Cardiac fibroblast (primary cell): ENCODE measurements around the gene ARSG.

Experiments
- DNase-seq, 2 donors: peaks; one replicate each; pipeline versions ENCODE4 v3.0.0 to v3.0.0-alpha.2; 2010; ENCODE audit warnings: low read depth in 2 of 2
- H3K4me3 ChIP-seq, 2 donors: replicated peaks in 1 of 2; 1 replicate in 1 of 2; 2 replicates in 1 of 2; pipeline ENCODE4 v1.5.1; 2011; ENCODE audit warnings: low read depth in 2 of 2, low read length in 2 of 2, mild to moderate bottlenecking in 2 of 2, moderate library complexity in 1 of 2
- TF ChIP-seq, protein P1 (sequence below): IDR thresholded peaks from one replicate; pipeline ENCODE4 v1.5.1; 2011; ENCODE audit warnings: low read depth, mild to moderate bottlenecking, low read length, inconsistent platforms

Gene ARSG

DNA sequence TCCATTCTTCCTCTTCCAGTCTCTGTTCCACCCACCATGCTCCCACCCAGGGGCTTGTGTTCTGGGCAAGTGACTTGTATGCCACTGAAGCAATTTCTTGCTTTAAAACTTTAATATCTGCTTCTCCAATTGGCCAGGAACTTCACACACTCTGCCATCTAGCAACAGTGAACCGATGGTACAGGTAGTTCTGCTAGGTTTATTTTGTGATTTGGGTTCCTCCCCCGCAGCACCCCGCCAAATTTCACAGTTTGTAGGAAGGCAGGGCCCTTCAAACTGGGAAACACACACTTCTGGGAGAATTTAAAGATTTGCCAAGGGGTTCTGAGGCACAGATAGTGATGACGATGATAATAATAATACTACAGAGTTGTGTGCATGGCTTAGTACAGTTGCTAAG is 3.3 kb downstream of the ARSG start:
- TF ChIP-seq, protein P1, sequence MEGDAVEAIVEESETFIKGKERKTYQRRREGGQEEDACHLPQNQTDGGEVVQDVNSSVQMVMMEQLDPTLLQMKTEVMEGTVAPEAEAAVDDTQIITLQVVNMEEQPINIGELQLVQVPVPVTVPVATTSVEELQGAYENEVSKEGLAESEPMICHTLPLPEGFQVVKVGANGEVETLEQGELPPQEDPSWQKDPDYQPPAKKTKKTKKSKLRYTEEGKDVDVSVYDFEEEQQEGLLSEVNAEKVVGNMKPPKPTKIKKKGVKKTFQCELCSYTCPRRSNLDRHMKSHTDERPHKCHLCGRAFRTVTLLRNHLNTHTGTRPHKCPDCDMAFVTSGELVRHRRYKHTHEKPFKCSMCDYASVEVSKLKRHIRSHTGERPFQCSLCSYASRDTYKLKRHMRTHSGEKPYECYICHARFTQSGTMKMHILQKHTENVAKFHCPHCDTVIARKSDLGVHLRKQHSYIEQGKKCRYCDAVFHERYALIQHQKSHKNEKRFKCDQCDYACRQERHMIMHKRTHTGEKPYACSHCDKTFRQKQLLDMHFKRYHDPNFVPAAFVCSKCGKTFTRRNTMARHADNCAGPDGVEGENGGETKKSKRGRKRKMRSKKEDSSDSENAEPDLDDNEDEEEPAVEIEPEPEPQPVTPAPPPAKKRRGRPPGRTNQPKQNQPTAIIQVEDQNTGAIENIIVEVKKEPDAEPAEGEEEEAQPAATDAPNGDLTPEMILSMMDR: no peak
- no peak overlapping the region for H3K4me3 ChIP-seq
- DNase-seq: no peak

DNA sequence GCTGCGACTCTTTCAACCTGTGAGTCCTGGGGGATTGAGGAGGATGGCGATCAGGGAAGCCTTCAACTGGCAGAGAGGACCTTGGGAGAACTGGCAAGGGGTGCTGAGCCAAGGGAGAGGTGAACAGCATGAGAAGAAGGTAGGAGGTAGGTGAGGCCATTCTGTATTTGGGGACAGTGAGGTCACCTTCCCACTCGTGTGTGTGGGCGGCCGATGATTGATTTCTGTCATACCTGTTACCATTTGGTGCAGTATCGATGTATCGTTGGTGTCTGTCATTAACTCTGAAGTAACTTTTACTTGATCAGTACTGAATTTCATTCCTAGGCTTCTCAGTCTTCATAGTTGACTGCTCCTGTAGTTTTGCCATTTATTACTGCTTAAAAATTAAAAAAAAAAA is 3.8 kb downstream of the ARSG start:
- no peak for DNase-seq
- TF ChIP-seq, protein P1: no peak
- no peak overlapping the region for H3K4me3 ChIP-seq

DNA sequence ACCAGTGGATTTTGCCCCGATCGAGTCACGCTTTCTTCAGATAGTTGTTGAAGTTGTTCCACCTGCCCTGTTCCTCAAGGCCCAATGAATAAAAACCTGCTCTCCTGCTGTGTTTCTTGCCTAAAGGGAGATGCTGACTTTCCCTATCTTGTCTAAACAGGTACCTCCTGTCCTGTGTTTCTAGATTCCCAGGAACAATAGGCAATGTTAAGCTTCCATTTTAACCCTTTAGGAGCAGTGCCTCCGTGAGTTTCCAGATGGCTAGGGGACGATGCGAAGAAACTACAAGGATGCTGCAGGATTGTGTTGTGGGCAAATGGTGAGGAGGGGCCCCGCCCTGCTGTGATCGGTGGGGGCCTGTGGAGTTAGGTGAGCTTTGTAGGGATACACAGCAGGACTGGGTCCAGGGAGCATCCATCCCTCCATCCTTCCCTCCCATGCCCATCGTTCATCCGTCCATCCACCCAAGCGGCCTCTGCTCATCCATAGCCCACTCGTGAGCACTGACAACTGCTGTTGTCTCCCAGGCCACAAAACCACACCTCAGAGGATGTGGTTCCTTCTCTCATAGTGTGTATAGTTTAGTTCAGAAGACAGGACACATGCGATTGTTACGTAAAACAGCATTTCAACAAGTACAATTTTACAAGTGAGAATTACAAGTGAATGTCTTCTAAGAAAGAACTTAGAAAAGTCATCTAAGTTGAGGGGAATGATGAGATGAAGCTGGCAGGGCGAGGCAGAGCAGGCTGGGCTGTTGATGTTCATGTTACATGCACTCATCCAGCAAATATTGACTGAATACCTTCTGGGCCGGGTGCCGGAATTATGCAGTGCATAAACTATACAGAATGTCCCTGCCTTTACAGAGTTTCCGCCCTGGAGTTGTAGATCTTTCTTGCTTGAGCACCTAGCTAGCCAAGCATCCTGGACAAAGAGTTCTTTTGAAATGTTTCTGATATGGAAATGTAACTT is 5.2 kb downstream of the ARSG start:
- TF ChIP-seq, protein P1: no peak
- DNase-seq: no peak
- no peak overlapping the region for H3K4me3 ChIP-seq

DNA sequence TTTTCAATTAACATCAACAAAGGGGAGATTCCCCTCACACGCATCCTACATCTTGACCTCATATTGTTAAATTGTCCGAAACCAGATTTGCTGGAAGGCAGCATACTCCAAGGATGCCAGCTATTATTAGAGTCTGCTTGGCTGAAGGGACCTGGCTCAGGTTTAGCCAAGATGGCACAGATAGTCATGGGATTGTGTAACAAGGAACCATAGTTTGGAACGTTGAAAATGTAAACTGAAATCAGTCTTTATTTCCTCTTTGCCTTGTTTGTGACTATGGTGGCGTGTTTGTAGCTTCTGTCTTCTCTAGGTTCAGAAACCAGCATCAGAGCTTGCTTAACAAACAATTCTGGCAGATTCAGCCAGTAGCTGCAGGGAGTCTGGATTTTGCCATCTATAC is 5.9 kb downstream of the ARSG start:
- no peak for DNase-seq
- H3K4me3 ChIP-seq: no peak overlapping the region
- TF ChIP-seq, protein P1: no peak

DNA sequence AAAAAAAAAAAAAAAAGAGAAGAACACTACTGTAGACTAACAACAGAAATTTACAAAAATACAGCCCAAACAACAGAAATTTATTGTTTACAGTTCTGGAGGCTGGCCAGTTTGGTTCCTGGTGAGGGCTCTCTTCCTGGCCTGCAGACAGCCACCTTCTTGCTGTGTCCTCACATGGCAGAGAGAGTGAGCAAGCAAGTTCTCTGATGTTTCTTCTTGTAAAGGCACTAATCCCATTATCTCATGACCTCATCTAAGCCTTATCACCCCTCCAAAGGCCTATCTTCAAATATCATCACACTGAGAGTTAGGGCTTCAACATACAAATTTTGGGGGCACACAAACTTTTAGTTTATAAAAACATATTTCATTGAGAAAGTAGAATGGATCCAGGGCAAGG is 7.3 kb downstream of the ARSG start:
- TF ChIP-seq, protein P1: no peak
- H3K4me3 ChIP-seq: no peak overlapping the region
- no peak for DNase-seq

DNA sequence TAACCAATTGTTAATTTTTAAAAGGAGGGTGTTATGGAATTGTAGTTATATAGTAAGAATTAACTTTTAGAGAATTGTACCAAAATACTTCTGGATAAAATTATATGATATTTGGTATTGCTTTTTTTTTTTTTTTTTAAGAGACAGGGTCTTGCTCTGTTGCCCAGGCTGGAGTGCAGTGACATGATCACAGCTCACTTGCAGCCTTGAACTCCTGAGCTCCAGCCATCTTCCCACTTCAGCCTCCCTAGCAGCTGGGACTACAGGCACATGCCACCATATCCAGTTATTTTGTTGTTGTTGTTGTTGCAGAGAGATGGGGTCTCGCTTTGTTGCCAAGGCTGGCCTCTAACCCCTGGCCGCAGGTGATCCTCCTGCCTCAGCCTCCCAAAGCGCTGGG is 8.5 kb downstream of the ARSG start:
- no peak for DNase-seq
- H3K4me3 ChIP-seq: no peak overlapping the region
- TF ChIP-seq, protein P1: no peak
